ENCODE measurements around the gene CFTR. TPM values are rescaled to one million over a fixed set of nuclear protein-coding genes. Genes with fewer than 3 reads are reported as not detected.

Gene CFTR
- total and polyA plus RNA-seq, 7 experiments from 2014 or later = not detected

- Mint-ChIP-seq H3K27ac (no peak overlapping the region), H3K36me3 (no peaks in the 10 kb centered on the region), H3K9me3 (peaks cover 0 to 4% (median 0%) of the 10 kb centered on the region in 11 donors), H3K4me3 (no peak overlapping the region), H3K4me1 (no peaks in the 10 kb centered on the region), H3K27me3 (no peaks in the 10 kb centered on the region)
- POLR2A ChIA-PET = no interaction called here
- Histone ChIP-seq H3K27me3 (ENCODE audit: control insufficient read depth in 2 of 2, insufficient read depth in 2 of 2, low read length in 2 of 2) (no peaks in the 10 kb centered on the region), H3K36me3 (ENCODE audit: control insufficient read depth in 2 of 3, insufficient read depth in 3 of 3, low read length in 3 of 3) (no peaks in the 10 kb centered on the region), H3K4me1 (ENCODE audit: control insufficient read depth in 2 of 2, insufficient read depth in 2 of 2, low read length in 2 of 2) (no peaks in the 10 kb centered on the region), H3K27ac (ENCODE audit: low read depth, low read length) (no peak overlapping the region), H3K9me3 (ENCODE audit: control insufficient read depth in 2 of 3, low read length in 3 of 3) (no peaks in the 10 kb centered on the region), H3K4me3 (ENCODE audit: low read length) (no peak overlapping the region)
- DNase-seq (no peak), ATAC-seq (no peak)
- intact Hi-C loops (cut with micrococcal nuclease) = no loop called here
- CTCF ChIA-PET = no interaction called here
These were observed 88.0 kb downstream of the CFTR start for GRCh38 chr7:117567781-117568180.

GRCh38 chr7:117572856-117573620 is 93.2 kb downstream of the CFTR start:
- H3K4me3 Mint-ChIP-seq = no peak overlapping the region
- DNase-seq (no peak), ATAC-seq (no peak)
- H3K9me3 Mint-ChIP-seq = peaks cover 0 to 4% (median 0%) of the 10 kb centered on the region in 11 donors
- Histone ChIP-seq H3K4me1 (ENCODE audit: control insufficient read depth in 2 of 2, insufficient read depth in 2 of 2, low read length in 2 of 2) (no peaks in the 10 kb centered on the region), H3K27me3 (ENCODE audit: control insufficient read depth in 2 of 2, insufficient read depth in 2 of 2, low read length in 2 of 2) (no peaks in the 10 kb centered on the region), H3K4me3 (ENCODE audit: low read length) (no peak overlapping the region), H3K27ac (ENCODE audit: low read depth, low read length) (no peak overlapping the region), H3K9me3 (ENCODE audit: control insufficient read depth in 2 of 3, low read length in 3 of 3) (no peaks in the 10 kb centered on the region), H3K36me3 (ENCODE audit: control insufficient read depth in 2 of 3, insufficient read depth in 3 of 3, low read length in 3 of 3) (no peaks in the 10 kb centered on the region)
- ChIA-PET POLR2A (no interaction called here), CTCF (no interaction called here)
- H3K4me1 Mint-ChIP-seq = no peaks in the 10 kb centered on the region
- no peaks in the 10 kb centered on the region for H3K36me3 Mint-ChIP-seq
- intact Hi-C loops (cut with micrococcal nuclease) = no loop called here
- H3K27me3 Mint-ChIP-seq = no peaks in the 10 kb centered on the region
- no peak overlapping the region for H3K27ac Mint-ChIP-seq

GRCh38 chr7:117581424-117581823 is 101.6 kb downstream of the CFTR start:
- Mint-ChIP-seq H3K27ac (no peak overlapping the region), H3K27me3 (no peaks in the 10 kb centered on the region), H3K36me3 (no peaks in the 10 kb centered on the region), H3K4me3 (no peak overlapping the region), H3K9me3 (peaks cover 0 to 5% (median 0%) of the 10 kb centered on the region in 11 donors), H3K4me1 (no peaks in the 10 kb centered on the region)
- no peaks in the 10 kb centered on the region for H3K36me3 ChIP-seq (ENCODE audit: control insufficient read depth in 2 of 3, insufficient read depth in 3 of 3, low read length in 3 of 3)
- intact Hi-C loops (cut with micrococcal nuclease) = no loop called here
- DNase-seq (no peak), ATAC-seq (no peak)
- H3K27me3 ChIP-seq (ENCODE audit: control insufficient read depth in 2 of 2, insufficient read depth in 2 of 2, low read length in 2 of 2) = no peaks in the 10 kb centered on the region
- no peaks in the 10 kb centered on the region for H3K9me3 ChIP-seq (ENCODE audit: control insufficient read depth in 2 of 3, low read length in 3 of 3)
- no peak overlapping the region for H3K27ac ChIP-seq (ENCODE audit: low read depth, low read length)
- H3K4me3 ChIP-seq (ENCODE audit: low read length) = no peak overlapping the region
- POLR2A ChIA-PET = no interaction called here
- CTCF ChIA-PET = no interaction called here
- no peaks in the 10 kb centered on the region for H3K4me1 ChIP-seq (ENCODE audit: control insufficient read depth in 2 of 2, insufficient read depth in 2 of 2, low read length in 2 of 2)

- H3K36me3 Mint-ChIP-seq = no peaks in the 10 kb centered on the region
- no peak for DNase-seq
These were observed 102.4 kb downstream of the CFTR start for GRCh38 chr7:117582219-117582704.

GRCh38 chr7:117587931-117588330 is 108.1 kb downstream of the CFTR start:
- Mint-ChIP-seq H3K4me1 (peaks cover 0 to 4% (median 0%) of the 10 kb centered on the region in 7 donors), H3K36me3 (no peaks in the 10 kb centered on the region), H3K9me3 (peaks cover 0 to 5% (median 0%) of the 10 kb centered on the region in 11 donors), H3K27me3 (peaks cover 0 to 3% (median 0%) of the 10 kb centered on the region in 5 donors), H3K27ac (no peak overlapping the region), H3K4me3 (no peak overlapping the region)
- intact Hi-C loops (cut with micrococcal nuclease) = no loop called here
- Histone ChIP-seq H3K4me1 (ENCODE audit: control insufficient read depth in 2 of 2, insufficient read depth in 2 of 2, low read length in 2 of 2) (no peaks in the 10 kb centered on the region), H3K27me3 (ENCODE audit: control insufficient read depth in 2 of 2, insufficient read depth in 2 of 2, low read length in 2 of 2) (no peaks in the 10 kb centered on the region), H3K9me3 (ENCODE audit: control insufficient read depth in 2 of 3, low read length in 3 of 3) (no peaks in the 10 kb centered on the region), H3K27ac (ENCODE audit: low read depth, low read length) (no peak overlapping the region), H3K36me3 (ENCODE audit: control insufficient read depth in 2 of 3, insufficient read depth in 3 of 3, low read length in 3 of 3) (no peaks in the 10 kb centered on the region), H3K4me3 (ENCODE audit: low read length) (no peak overlapping the region)
- ChIA-PET POLR2A (no interaction called here), CTCF (no interaction called here)
- DNase-seq = no peak
- ATAC-seq = no peak

More at GRCh38 chr7:117582219-117582704, 102.4 kb downstream of the CFTR start:
- peaks cover 0 to 3% (median 0%) of the 10 kb centered on the region in 5 donors for H3K27me3 Mint-ChIP-seq
- no peak overlapping the region for H3K4me3 Mint-ChIP-seq
- H3K4me1 Mint-ChIP-seq = no peaks in the 10 kb centered on the region
- ChIA-PET POLR2A (no interaction called here), CTCF (no interaction called here)
- no peak for ATAC-seq
- H3K27ac Mint-ChIP-seq = no peak overlapping the region
- intact Hi-C loops (cut with micrococcal nuclease) = no loop called here
- Histone ChIP-seq H3K36me3 (ENCODE audit: control insufficient read depth in 2 of 3, insufficient read depth in 3 of 3, low read length in 3 of 3) (no peaks in the 10 kb centered on the region), H3K9me3 (ENCODE audit: control insufficient read depth in 2 of 3, low read length in 3 of 3) (no peaks in the 10 kb centered on the region), H3K4me3 (ENCODE audit: low read length) (no peak overlapping the region), H3K27ac (ENCODE audit: low read depth, low read length) (no peak overlapping the region), H3K27me3 (ENCODE audit: control insufficient read depth in 2 of 2, insufficient read depth in 2 of 2, low read length in 2 of 2) (no peaks in the 10 kb centered on the region), H3K4me1 (ENCODE audit: control insufficient read depth in 2 of 2, insufficient read depth in 2 of 2, low read length in 2 of 2) (no peaks in the 10 kb centered on the region)
- peaks cover 0 to 5% (median 0%) of the 10 kb centered on the region in 11 donors for H3K9me3 Mint-ChIP-seq

- no peak overlapping the region for H3K4me3 ChIP-seq (ENCODE audit: low read length)
- Mint-ChIP-seq H3K9me3 (peaks cover 0 to 5% (median 0%) of the 10 kb centered on the region in 11 donors), H3K36me3 (no peaks in the 10 kb centered on the region), H3K4me1 (peaks cover 0 to 4% (median 0%) of the 10 kb centered on the region in 7 donors), H3K27me3 (peaks cover 0 to 3% (median 0%) of the 10 kb centered on the region in 5 donors), H3K27ac (no peak overlapping the region), H3K4me3 (no peak overlapping the region)
- H3K27ac ChIP-seq (ENCODE audit: low read depth, low read length) = no peak overlapping the region
- CTCF ChIA-PET = no interaction called here
- H3K9me3 ChIP-seq (ENCODE audit: control insufficient read depth in 2 of 3, low read length in 3 of 3) = no peaks in the 10 kb centered on the region
- POLR2A ChIA-PET = no interaction called here
- H3K27me3 ChIP-seq (ENCODE audit: control insufficient read depth in 2 of 2, insufficient read depth in 2 of 2, low read length in 2 of 2) = no peaks in the 10 kb centered on the region
- no peak for ATAC-seq
- no peaks in the 10 kb centered on the region for H3K4me1 ChIP-seq (ENCODE audit: control insufficient read depth in 2 of 2, insufficient read depth in 2 of 2, low read length in 2 of 2)
- no peak for DNase-seq
- no peaks in the 10 kb centered on the region for H3K36me3 ChIP-seq (ENCODE audit: control insufficient read depth in 2 of 3, insufficient read depth in 3 of 3, low read length in 3 of 3)
- intact Hi-C loops (cut with micrococcal nuclease) = no loop called here
These were observed 108.5 kb downstream of the CFTR start for GRCh38 chr7:117588352-117588794.

GRCh38 chr7:117590191-117590590 is 110.4 kb downstream of the CFTR start:
- Mint-ChIP-seq H3K9me3 (peaks cover 0 to 3% (median 0%) of the 10 kb centered on the region in 11 donors), H3K27ac (no peak overlapping the region), H3K4me3 (no peak overlapping the region), H3K4me1 (peaks cover 0 to 4% (median 0%) of the 10 kb centered on the region in 7 donors), H3K36me3 (no peaks in the 10 kb centered on the region), H3K27me3 (peaks cover 0 to 3% (median 0%) of the 10 kb centered on the region in 5 donors)
- H3K4me1 ChIP-seq (ENCODE audit: control insufficient read depth in 2 of 2, insufficient read depth in 2 of 2, low read length in 2 of 2) = no peaks in the 10 kb centered on the region
- ChIA-PET POLR2A (no interaction called here), CTCF (no interaction called here)
- DNase-seq = no peak
- no peaks in the 10 kb centered on the region for H3K36me3 ChIP-seq (ENCODE audit: control insufficient read depth in 2 of 3, insufficient read depth in 3 of 3, low read length in 3 of 3)
- no peak for ATAC-seq
- H3K27me3 ChIP-seq (ENCODE audit: control insufficient read depth in 2 of 2, insufficient read depth in 2 of 2, low read length in 2 of 2) = no peaks in the 10 kb centered on the region
- intact Hi-C loops (cut with micrococcal nuclease) = no loop called here
- H3K4me3 ChIP-seq (ENCODE audit: low read length) = no peak overlapping the region
- H3K9me3 ChIP-seq (ENCODE audit: control insufficient read depth in 2 of 3, low read length in 3 of 3) = no peaks in the 10 kb centered on the region
- H3K27ac ChIP-seq (ENCODE audit: low read depth, low read length) = no peak overlapping the region

All from naive thymus-derived CD4-positive, alpha-beta T cell (primary cell).